Smooth muscle cell (in vitro differentiated cells): Measurements from ENCODE around the gene RASA3. TPM values are rescaled to one million over a fixed set of nuclear protein-coding genes. Genes with fewer than 3 reads are reported as not detected.
"Not testable (repeated sequence)": the region's sequence is repeated elsewhere in the genome, so short reads cannot be mapped to it uniquely, and the experiment has no call there.

Experiments
- DNase-seq: peaks from one replicate; lab custom pipeline; 2025; ENCODE audit not compliant: unreplicated experiment; lab: John Stamatoyannopoulos, UW
- H2AFZ ChIP-seq: fragments of 200-600 bp; sonication (generic); 2 replicates; pipeline ENCODE4 v1.6.0; 2016; ENCODE audit warnings: antibody characterized with exemption, low read depth, mild to moderate bottlenecking
- H3F3A ChIP-seq: fragments of 200-600 bp; sonication (generic); 2 replicates; pipeline ENCODE4 v1.6.0; 2017; ENCODE audit warnings: antibody characterized with exemption, low read depth
- H3K27ac ChIP-seq: fragments of 200-600 bp; sonication (generic); 2 replicates; pipeline ENCODE4 v1.5.1; 2016; ENCODE audit warnings: low read depth, mild to moderate bottlenecking
- H3K27me3 ChIP-seq: fragments of 200-600 bp; sonication (generic); 2 replicates; pipeline ENCODE4 v1.6.1; 2016; ENCODE audit warnings: low read depth, mild to moderate bottlenecking
- H3K36me3 ChIP-seq: fragments of 200-600 bp; sonication (generic); 2 replicates; pipeline ENCODE4 v1.5.1; 2016; ENCODE audit warnings: low read depth
- H3K4me1 ChIP-seq: fragments of 200-600 bp; sonication (generic); 2 replicates; pipeline ENCODE4 v1.5.1; 2016; ENCODE audit warnings: low read depth
- H3K4me2 ChIP-seq: fragments of 200-600 bp; sonication (generic); 2 replicates; pipeline ENCODE4 v1.6.0; 2016; ENCODE audit warnings: mild to moderate bottlenecking
- H3K4me3 ChIP-seq: fragments of 200-600 bp; sonication (generic); 2 replicates; pipeline ENCODE4 v1.5.1; 2016; ENCODE audit warnings: mild to moderate bottlenecking
- H3K79me2 ChIP-seq: fragments of 200-600 bp; sonication (generic); 2 replicates; pipeline ENCODE4 v1.6.0; 2016; ENCODE audit warnings: low read depth, mild to moderate bottlenecking
- H3K9ac ChIP-seq: fragments of 200-600 bp; sonication (generic); 2 replicates; pipeline ENCODE4 v1.6.0; 2016; ENCODE audit warnings: low read depth
- H3K9me3 ChIP-seq: fragments of 200-600 bp; sonication (generic); replicated peaks from 2 replicates; pipeline ENCODE4 v1.5.1; 2016; ENCODE audit warnings: low read depth
- H4K20me1 ChIP-seq: fragments of 200-600 bp; sonication (generic); 2 replicates; pipeline ENCODE4 v1.6.0; 2016; ENCODE audit warnings: low read depth
- CTCF ChIP-seq: fragments of 200-600 bp; sonication (generic); IDR thresholded peaks from 2 replicates; pipeline ENCODE4 v1.5.1; 2017; ENCODE audit warnings: borderline replicate concordance, mild to moderate bottlenecking, antibody characterized with exemption; ENCODE audit not compliant: insufficient read depth, poor library complexity, severe bottlenecking
- WGBS: methylation state at CpG from one replicate; pipeline ENCODE4 v1.1.7; 2016; ENCODE audit warnings: low lambda C conversion rate; 5-methylcytosine and 5-hydroxymethylcytosine counted together
- polyA plus RNA-seq: library from polyadenylated mRNA; unstranded; fragments of >200 nt; fragmentation: Nextera tagmentation; extraction: Ambion mirVana; gene quantifications from 2 replicates; pipeline ENCODE4 v1.2.1, GENCODE V29; 2016
- total RNA-seq: library from RNA; depleted of rRNA; stranded (reverse); fragments of >200 nt; gene quantifications from 2 replicates; pipeline ENCODE4 v1.2.3, GENCODE V29; 2014

Gene RASA3
- total and polyA plus RNA-seq, 2 experiments from 2014 or later, result 21.3 to 26.8 TPM

GRCh38 chr13:114114006-114114640 is 18.3 kb downstream of the RASA3 start:
- Histone ChIP-seq H3K27ac (peak overlapping the region; percentile 93), H3K27me3 (no peaks in the 10 kb centered on the region), H3K79me2 (peaks cover 53% of the 10 kb centered on the region), H4K20me1 (peaks cover 43% of the 10 kb centered on the region), H3K4me3 (no peak overlapping the region), H3K4me1 (peaks cover 29% of the 10 kb centered on the region), H3F3A (peaks cover 9% of the 10 kb centered on the region), H3K4me2 (peak overlapping the region; percentile 55), H3K36me3 (no peaks in the 10 kb centered on the region), H3K9me3 (no peaks in the 10 kb centered on the region), H3K9ac (no peak overlapping the region), H2AFZ (no peak overlapping the region)
- no peak for DNase-seq
- TF ChIP-seq CTCF, result no peak
- WGBS, result 95% methylated on average over 18 of the region's 18 CpGs

GRCh38 chr13:114113395-114113794 is 19.0 kb downstream of the RASA3 start:
- not testable (repeated sequence) for H3K9me3 ChIP-seq, H3K4me3 ChIP-seq, H3K36me3 ChIP-seq, H3K27me3 ChIP-seq, H3K9ac ChIP-seq, H3K4me2 ChIP-seq, H2AFZ ChIP-seq, DNase-seq
- 97% methylated on average over 15 of the region's 21 CpGs for WGBS
- H3K27ac ChIP-seq, result peak overlapping the region; percentile 91
- H3F3A ChIP-seq, result peaks cover 12% of the 10 kb centered on the region
- H3K79me2 ChIP-seq, result peaks cover 60% of the 10 kb centered on the region
- peaks cover 50% of the 10 kb centered on the region for H4K20me1 ChIP-seq
- H3K4me1 ChIP-seq, result peaks cover 29% of the 10 kb centered on the region

- TF ChIP-seq CTCF, result no peak
- H3K27ac ChIP-seq, result peak overlapping the region; percentile 91
- H4K20me1 ChIP-seq, result peaks cover 54% of the 10 kb centered on the region
- H3K79me2 ChIP-seq, result peaks cover 65% of the 10 kb centered on the region
- no peaks in the 10 kb centered on the region for H3K9me3 ChIP-seq
- no peak overlapping the region for H3K4me3 ChIP-seq
- H3F3A ChIP-seq, result peaks cover 12% of the 10 kb centered on the region
- peak overlapping the region; percentile 75 for H3K4me2 ChIP-seq
- no peak overlapping the region for H3K9ac ChIP-seq
- H3K4me1 ChIP-seq, result peaks cover 29% of the 10 kb centered on the region
- no peaks in the 10 kb centered on the region for H3K27me3 ChIP-seq
- 52% methylated on average over 12 of the region's 12 CpGs for WGBS
- H2AFZ ChIP-seq, result no peak overlapping the region
- DNase-seq, result no peak
- no peaks in the 10 kb centered on the region for H3K36me3 ChIP-seq
Observed at GRCh38 chr13:114112826-114113322, 19.5 kb downstream of the RASA3 start.

- Histone ChIP-seq H3K4me3 (no peak overlapping the region), H3K27ac (peak overlapping the region; percentile 91), H2AFZ (no peak overlapping the region), H3K9me3 (no peaks in the 10 kb centered on the region), H3K4me2 (peak overlapping the region; percentile 75), H3F3A (peaks cover 12% of the 10 kb centered on the region), H3K27me3 (no peaks in the 10 kb centered on the region), H4K20me1 (peaks cover 60% of the 10 kb centered on the region), H3K36me3 (no peaks in the 10 kb centered on the region), H3K9ac (peak overlapping the region; percentile 31), H3K4me1 (peaks cover 29% of the 10 kb centered on the region), H3K79me2 (peaks cover 71% of the 10 kb centered on the region)
- no peak for DNase-seq
- TF ChIP-seq CTCF, result no peak
- 40% methylated on average over 25 of the region's 25 CpGs for WGBS
Observed at GRCh38 chr13:114112231-114112825, 20.1 kb downstream of the RASA3 start.
